ENCODE data around the gene TCEA2.

The TCEA2 gene

DNA sequence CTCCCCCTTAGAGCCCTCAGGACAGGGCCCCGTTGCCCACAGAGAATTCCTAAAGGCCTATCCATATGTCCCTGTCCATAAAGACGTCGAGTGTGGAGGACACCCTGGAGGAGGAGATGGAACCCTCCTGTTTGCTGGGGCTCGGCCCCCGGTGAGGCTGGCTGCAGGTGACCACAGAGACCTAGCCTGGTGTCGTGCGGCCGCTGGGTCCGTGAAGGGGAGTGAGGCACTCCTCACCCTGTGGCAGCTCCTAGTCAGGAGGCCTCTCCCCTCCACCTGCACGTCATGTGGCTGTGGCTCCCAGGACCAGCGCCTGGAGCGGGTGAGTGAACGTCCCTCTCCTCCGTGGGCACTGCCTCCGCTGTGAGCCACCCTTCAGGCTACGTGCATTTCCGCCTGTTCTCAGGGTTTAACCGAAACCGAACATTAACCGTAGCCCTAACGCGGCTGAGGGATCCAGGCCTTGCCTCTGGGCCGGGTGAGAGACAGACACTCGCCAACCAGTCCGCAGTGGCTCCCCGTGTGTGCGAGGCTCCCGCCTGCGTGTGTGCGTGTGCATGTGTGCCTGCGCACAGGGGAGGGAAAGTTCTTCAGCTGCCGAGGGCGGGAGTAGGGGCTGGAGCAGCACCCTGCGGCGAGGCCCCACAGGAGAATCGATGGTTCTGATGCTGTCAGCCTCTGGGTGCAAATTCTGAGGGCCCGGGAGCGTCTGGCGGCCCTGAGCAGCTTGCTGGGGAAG is 5.9 kb upstream of the TCEA2 start:
- H3K9ac ChIP-seq (ENCODE audit: low read depth in 1 of 2, low read length in 2 of 2) = no peak overlapping the region
- peaks cover 5 to 7% of the 10 kb centered on the region in 2 donors for H3K4me1 ChIP-seq (ENCODE audit: control insufficient read depth in 1 of 2, insufficient read depth in 2 of 2, low read length in 2 of 2)
- peak overlapping the region; percentile 9 to 16 for H3K4me3 ChIP-seq (ENCODE audit: low read depth in 1 of 2, low read length in 2 of 2)

DNA sequence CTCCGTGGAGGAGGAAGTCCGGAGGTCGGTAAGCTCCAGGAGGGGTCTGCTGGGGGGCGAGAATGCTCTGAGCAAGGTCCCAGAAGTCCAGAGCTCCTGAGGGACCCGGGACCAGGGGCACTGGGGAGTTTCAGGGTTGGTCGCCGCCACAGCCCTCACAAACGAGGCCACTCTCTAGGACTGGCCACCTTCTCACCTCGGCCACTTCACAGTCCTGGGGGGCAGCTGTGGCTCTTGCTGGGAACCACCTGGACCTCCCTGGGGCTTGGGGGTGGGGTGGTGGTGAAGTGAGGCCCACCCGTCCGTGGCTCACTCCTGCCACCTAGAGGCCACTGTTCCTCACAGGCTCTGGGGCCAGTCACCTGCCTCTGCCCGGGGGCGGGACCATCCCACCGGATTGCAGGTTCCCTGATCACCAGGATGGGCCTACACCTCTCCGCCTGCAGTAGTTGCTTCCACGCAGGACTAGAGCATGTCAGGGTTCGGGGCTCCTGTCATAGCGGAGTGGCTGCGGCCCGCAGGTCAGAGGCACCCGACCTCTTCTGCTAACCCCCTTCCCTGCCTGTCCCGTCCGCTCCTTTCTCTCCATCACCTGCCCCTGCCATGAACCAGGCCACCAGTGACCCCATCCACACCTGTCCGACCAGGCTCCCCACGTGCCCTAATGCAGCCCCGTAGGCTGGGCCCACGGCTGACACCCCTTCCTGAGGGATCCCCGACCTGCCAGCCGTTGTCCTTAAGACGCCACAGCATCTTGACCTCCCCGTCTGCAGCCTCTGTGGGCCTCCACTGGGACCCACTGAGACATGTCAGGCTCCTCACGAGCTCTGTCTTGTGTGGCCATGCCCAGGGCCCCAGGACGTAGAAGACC is 5.1 kb upstream of the TCEA2 start:
- Histone ChIP-seq H3K9ac (ENCODE audit: low read depth in 1 of 2, low read length in 2 of 2) (no peak overlapping the region), H3K4me3 (ENCODE audit: low read depth in 1 of 2, low read length in 2 of 2) (peak overlapping the region; percentile 9 to 16), H3K27me3 (ENCODE audit: control insufficient read depth in 1 of 2, insufficient read depth in 2 of 2, low read length in 2 of 2) (peaks cover 33 to 40% of the 10 kb centered on the region in 2 donors), H3K36me3 (ENCODE audit: control insufficient read depth in 1 of 2, insufficient read depth in 2 of 2, low read length in 2 of 2) (no peaks in the 10 kb centered on the region), H3K9me3 (ENCODE audit: control insufficient read depth in 1 of 2, low read length in 2 of 2) (no peaks in the 10 kb centered on the region), H3K27ac (ENCODE audit: low read depth, low read length) (no peak overlapping the region), H3K4me1 (ENCODE audit: control insufficient read depth in 1 of 2, insufficient read depth in 2 of 2, low read length in 2 of 2) (peaks cover 10 to 11% of the 10 kb centered on the region in 2 donors)

More for the DNA sequence above, 5.9 kb upstream of the TCEA2 start:
- Histone ChIP-seq H3K27me3 (ENCODE audit: control insufficient read depth in 1 of 2, insufficient read depth in 2 of 2, low read length in 2 of 2) (peaks cover 41 to 47% of the 10 kb centered on the region in 2 donors), H3K9me3 (ENCODE audit: control insufficient read depth in 1 of 2, low read length in 2 of 2) (no peaks in the 10 kb centered on the region), H3K27ac (ENCODE audit: low read depth, low read length) (no peak overlapping the region), H3K36me3 (ENCODE audit: control insufficient read depth in 1 of 2, insufficient read depth in 2 of 2, low read length in 2 of 2) (no peaks in the 10 kb centered on the region)

DNA sequence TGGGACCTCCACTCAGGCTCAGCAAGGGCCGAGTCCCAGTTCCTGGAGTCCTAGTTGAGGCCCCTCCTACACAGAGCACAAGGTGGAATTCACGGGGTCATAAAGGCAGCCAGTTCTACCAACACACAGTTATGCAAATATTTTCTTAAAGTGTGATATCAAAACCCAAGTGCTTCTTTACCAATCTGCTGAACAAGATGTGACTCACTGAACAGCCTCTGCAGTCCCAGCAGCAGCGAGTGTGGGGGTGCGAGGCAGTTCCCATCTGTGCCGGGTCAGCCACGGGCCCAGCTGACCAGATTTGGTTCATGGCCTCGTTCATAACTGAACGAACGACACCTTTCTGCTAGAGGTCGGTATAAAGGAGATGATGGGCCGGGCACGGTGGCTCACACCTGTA is 4.5 kb upstream of the TCEA2 start:
- Histone ChIP-seq H3K4me1 (ENCODE audit: control insufficient read depth in 1 of 2, insufficient read depth in 2 of 2, low read length in 2 of 2) (peaks cover 11 to 14% of the 10 kb centered on the region in 2 donors), H3K9ac (ENCODE audit: low read depth in 1 of 2, low read length in 2 of 2) (no peak overlapping the region), H3K27me3 (ENCODE audit: control insufficient read depth in 1 of 2, insufficient read depth in 2 of 2, low read length in 2 of 2) (peaks cover 30 to 35% of the 10 kb centered on the region in 2 donors), H3K36me3 (ENCODE audit: control insufficient read depth in 1 of 2, insufficient read depth in 2 of 2, low read length in 2 of 2) (no peaks in the 10 kb centered on the region), H3K4me3 (ENCODE audit: low read depth in 1 of 2, low read length in 2 of 2) (no peak overlapping the region), H3K27ac (ENCODE audit: low read depth, low read length) (no peak overlapping the region), H3K9me3 (ENCODE audit: control insufficient read depth in 1 of 2, low read length in 2 of 2) (no peaks in the 10 kb centered on the region)

DNA sequence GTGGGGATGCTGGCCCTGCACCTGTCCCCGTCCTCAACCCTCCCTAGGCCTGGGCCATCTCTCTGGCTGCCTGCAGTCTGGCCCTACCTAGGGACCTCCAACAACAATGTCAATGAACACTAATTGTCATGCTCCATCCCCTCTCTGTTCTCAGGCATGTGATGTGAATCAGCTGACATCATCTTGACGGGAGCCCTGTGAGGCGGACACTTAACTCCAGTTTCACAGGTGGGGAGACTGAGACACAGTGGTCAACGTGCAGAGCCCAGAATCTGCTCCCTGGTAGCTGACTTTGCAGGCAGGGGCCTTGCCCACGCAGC is 762 bp upstream of the TCEA2 start:
- Histone ChIP-seq H3K4me1 (ENCODE audit: control insufficient read depth in 1 of 2, insufficient read depth in 2 of 2, low read length in 2 of 2) (peaks cover 18 to 36% of the 10 kb centered on the region in 2 donors), H3K27me3 (ENCODE audit: control insufficient read depth in 1 of 2, insufficient read depth in 2 of 2, low read length in 2 of 2) (peaks cover 1 to 9% of the 10 kb centered on the region in 2 donors), H3K27ac (ENCODE audit: low read depth, low read length) (no peak overlapping the region), H3K9ac (ENCODE audit: low read depth in 1 of 2, low read length in 2 of 2) (peak overlapping the region; percentile 32 to 63), H3K9me3 (ENCODE audit: control insufficient read depth in 1 of 2, low read length in 2 of 2) (no peaks in the 10 kb centered on the region), H3K36me3 (ENCODE audit: control insufficient read depth in 1 of 2, insufficient read depth in 2 of 2, low read length in 2 of 2) (no peaks in the 10 kb centered on the region), H3K4me3 (ENCODE audit: low read depth in 1 of 2, low read length in 2 of 2) (peak overlapping the region; percentile 54 to 67)

DNA sequence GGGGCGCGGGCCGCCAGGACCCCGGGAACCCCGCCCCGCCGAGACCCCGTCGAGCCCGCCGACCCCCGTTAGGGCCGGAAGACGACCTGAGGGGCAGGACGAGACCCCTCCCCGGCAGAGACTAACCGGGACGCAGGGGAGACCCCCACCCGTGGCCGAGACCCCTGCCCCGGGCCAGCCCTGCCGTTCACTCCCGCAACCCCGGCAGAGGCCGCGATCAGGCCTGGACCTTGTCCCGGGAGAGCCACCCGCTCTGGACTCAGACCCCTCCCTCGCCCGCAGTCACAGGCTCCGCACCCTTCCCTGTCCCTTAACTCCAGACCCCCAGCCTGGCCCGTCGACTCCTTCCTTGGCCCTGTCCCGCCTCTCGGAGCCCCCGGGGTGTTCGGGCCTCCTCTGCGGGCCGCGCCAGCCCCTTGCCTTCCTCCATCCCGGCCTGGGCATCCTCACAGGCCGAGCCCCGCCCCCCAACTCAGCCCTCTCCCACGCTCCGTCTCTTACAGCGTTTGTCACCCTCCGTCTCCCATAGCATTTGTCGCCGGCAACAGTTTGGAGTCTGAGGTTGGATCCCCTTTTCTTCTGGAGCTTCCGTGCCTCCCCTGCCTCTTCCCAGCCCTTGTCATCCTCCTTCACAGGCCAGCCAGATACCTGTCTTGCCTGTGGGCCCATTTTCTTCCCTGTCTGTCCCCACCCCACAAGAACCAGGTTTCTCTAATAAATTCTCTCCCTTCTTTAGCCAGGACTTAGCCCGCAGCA is 569 bp downstream of the TCEA2 start:
- no peaks in the 10 kb centered on the region for H3K9me3 ChIP-seq (ENCODE audit: control insufficient read depth in 1 of 2, low read length in 2 of 2)
- peak overlapping the region; percentile 10 for H3K27ac ChIP-seq (ENCODE audit: low read depth, low read length)
- peak overlapping the region; percentile 67 to 73 for H3K4me3 ChIP-seq (ENCODE audit: low read depth in 1 of 2, low read length in 2 of 2)
- H3K27me3 ChIP-seq (ENCODE audit: control insufficient read depth in 1 of 2, insufficient read depth in 2 of 2, low read length in 2 of 2) = no peaks in the 10 kb centered on the region
- peak overlapping the region; percentile 32 to 59 for H3K9ac ChIP-seq (ENCODE audit: low read depth in 1 of 2, low read length in 2 of 2)
- H3K4me1 ChIP-seq (ENCODE audit: control insufficient read depth in 1 of 2, insufficient read depth in 2 of 2, low read length in 2 of 2) = peaks cover 14 to 33% of the 10 kb centered on the region in 2 donors
- H3K36me3 ChIP-seq (ENCODE audit: control insufficient read depth in 1 of 2, insufficient read depth in 2 of 2, low read length in 2 of 2) = no peaks in the 10 kb centered on the region

DNA sequence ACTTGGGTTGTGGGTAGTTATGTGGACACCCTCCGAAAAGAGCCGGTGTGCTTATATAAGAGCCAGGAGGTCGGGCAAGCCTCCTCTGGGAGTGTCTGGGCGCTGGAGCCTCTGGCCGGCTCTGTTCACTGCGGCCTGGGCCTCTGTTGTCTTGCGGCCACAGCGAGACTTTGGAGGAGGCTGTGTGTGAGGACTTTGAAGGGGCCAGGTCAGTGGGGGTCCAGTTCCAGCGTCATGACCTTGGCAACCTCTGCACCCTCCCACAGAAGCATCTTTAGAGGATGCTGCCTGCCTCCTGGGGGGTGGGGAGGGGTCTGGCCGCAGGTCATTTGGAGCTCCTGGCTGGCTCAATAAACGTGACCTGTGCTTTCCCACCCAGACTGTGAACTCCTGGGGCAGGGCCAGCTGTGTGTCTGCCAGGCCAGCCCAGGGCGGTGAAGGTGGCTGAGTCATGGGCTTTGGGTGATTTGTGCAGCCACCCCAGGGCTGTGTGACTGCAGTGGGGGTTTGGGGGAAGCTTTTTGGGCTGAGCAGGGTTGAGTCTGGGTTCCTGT is 1.2 kb downstream of the TCEA2 start:
- Histone ChIP-seq H3K36me3 (ENCODE audit: control insufficient read depth in 1 of 2, insufficient read depth in 2 of 2, low read length in 2 of 2) (no peaks in the 10 kb centered on the region), H3K9me3 (ENCODE audit: control insufficient read depth in 1 of 2, low read length in 2 of 2) (no peaks in the 10 kb centered on the region), H3K4me3 (ENCODE audit: low read depth in 1 of 2, low read length in 2 of 2) (peak overlapping the region in 1 of 2 donors; percentile 73), H3K27ac (ENCODE audit: low read depth, low read length) (no peak overlapping the region), H3K9ac (ENCODE audit: low read depth in 1 of 2, low read length in 2 of 2) (peak overlapping the region in 1 of 2 donors; percentile 59), H3K27me3 (ENCODE audit: control insufficient read depth in 1 of 2, insufficient read depth in 2 of 2, low read length in 2 of 2) (no peaks in the 10 kb centered on the region), H3K4me1 (ENCODE audit: control insufficient read depth in 1 of 2, insufficient read depth in 2 of 2, low read length in 2 of 2) (peaks cover 14 to 34% of the 10 kb centered on the region in 2 donors)

DNA sequence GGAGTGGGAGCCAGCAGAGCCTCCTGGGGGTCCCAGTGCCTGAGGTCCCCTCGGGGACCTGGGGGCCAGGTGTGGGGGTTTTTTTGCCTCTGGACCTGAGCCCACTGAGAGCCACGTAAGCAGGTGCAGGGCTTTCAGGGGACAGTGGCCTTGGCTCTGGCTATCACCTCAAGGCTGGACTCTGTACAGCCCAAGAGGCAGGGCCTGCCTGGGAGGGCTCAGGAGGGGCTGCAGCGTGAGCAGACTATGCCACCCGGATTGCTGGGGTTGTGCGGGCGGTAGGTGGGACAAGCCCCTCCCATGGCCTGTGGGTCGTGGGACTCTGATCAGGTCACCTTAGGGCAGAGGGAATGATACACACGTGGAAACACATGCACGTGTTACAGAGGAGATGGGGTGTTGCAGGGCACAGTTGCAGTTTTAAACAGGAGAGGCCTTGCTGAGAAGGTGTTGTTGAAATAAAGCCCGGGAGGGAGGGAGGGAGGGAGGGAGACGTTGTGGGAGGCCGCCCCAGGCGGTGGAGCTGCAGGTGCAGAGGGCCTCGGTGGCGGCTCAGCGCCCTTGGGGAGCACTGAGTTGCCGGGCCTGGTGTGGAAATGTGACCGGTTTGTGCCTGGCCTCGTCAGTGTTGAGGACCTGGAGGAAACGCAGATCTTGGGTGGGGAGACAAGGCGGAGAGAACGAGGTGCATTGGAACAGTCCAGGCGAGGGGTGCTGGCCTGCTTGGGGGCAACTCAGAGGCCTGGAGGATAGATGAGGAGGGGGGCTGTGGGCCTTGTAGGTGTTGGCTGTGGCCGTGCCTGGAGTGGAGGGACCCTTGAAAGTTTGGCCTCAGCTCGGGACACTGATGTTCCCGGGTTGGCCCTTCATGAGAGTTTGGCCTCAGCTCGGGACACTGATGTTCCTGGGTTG is 2.3 kb downstream of the TCEA2 start:
- no peaks in the 10 kb centered on the region for H3K27me3 ChIP-seq (ENCODE audit: control insufficient read depth in 1 of 2, insufficient read depth in 2 of 2, low read length in 2 of 2)
- H3K36me3 ChIP-seq (ENCODE audit: control insufficient read depth in 1 of 2, insufficient read depth in 2 of 2, low read length in 2 of 2) = no peaks in the 10 kb centered on the region
- H3K4me1 ChIP-seq (ENCODE audit: control insufficient read depth in 1 of 2, insufficient read depth in 2 of 2, low read length in 2 of 2) = peaks cover 14 to 37% of the 10 kb centered on the region in 2 donors
- no peak overlapping the region for H3K4me3 ChIP-seq (ENCODE audit: low read depth in 1 of 2, low read length in 2 of 2)
- H3K9ac ChIP-seq (ENCODE audit: low read depth in 1 of 2, low read length in 2 of 2) = no peak overlapping the region
- H3K9me3 ChIP-seq (ENCODE audit: control insufficient read depth in 1 of 2, low read length in 2 of 2) = no peaks in the 10 kb centered on the region
- no peak overlapping the region for H3K27ac ChIP-seq (ENCODE audit: low read depth, low read length)

DNA sequence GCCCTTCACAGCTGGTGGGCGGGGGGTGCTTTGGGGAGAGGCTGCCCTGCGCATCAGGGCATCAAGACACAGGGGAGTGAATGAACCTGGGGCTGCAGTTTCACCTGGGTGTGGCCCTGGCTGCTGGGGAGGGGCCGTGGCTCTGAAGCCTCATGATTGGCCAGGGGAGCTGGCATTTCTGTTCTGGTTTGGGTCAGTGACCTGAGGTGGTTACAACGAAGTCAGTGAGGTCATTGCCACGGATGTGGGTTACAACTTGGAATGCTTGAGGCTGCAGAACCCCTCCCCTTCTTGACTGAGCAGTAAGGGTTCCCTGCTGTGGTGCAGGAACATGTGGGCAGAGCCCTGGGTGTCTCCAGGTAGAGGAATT is 3.0 kb downstream of the TCEA2 start:
- H3K9me3 ChIP-seq (ENCODE audit: control insufficient read depth in 1 of 2, low read length in 2 of 2) = no peaks in the 10 kb centered on the region

DNA sequence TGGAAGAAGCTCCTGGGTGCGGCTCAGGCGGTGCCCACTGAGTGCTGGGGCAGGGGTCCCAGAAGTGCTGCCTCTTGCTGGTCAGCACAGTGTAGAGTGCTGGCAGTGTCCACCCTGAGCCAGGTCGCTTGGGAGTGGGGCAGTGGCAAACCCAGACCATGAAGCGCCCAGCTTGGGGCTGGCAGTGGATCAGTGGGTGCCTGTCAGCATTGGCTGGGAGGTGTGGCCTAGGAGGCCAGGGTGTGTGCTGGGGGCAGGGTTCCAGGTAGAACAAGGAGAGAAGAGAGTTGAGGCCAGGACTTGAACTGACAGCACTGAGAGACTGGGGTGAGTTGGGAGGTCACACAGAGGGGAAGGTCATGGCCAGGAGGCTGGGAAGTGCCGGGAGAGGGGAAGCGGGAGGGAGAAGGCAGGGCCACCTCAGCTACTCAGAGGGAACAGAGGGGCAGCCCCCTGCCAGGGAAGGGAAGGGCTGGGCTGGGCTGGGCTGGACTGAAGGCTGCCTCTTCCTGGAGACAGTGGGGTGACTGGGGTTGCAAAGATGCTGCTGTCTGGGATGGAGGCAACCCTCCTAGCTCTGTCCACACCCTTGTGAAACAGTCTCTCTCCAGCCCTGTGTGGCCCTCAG is 4.1 kb downstream of the TCEA2 start:
- Histone ChIP-seq H3K27me3 (ENCODE audit: control insufficient read depth in 1 of 2, insufficient read depth in 2 of 2, low read length in 2 of 2) (no peaks in the 10 kb centered on the region), H3K9me3 (ENCODE audit: control insufficient read depth in 1 of 2, low read length in 2 of 2) (no peaks in the 10 kb centered on the region), H3K36me3 (ENCODE audit: control insufficient read depth in 1 of 2, insufficient read depth in 2 of 2, low read length in 2 of 2) (no peaks in the 10 kb centered on the region), H3K9ac (ENCODE audit: low read depth in 1 of 2, low read length in 2 of 2) (no peak overlapping the region), H3K4me3 (ENCODE audit: low read depth in 1 of 2, low read length in 2 of 2) (no peak overlapping the region), H3K4me1 (ENCODE audit: control insufficient read depth in 1 of 2, insufficient read depth in 2 of 2, low read length in 2 of 2) (peaks cover 13 to 37% of the 10 kb centered on the region in 2 donors), H3K27ac (ENCODE audit: low read depth, low read length) (no peak overlapping the region)

More for the DNA sequence above, 3.0 kb downstream of the TCEA2 start:
- Histone ChIP-seq H3K4me1 (ENCODE audit: control insufficient read depth in 1 of 2, insufficient read depth in 2 of 2, low read length in 2 of 2) (peaks cover 14 to 37% of the 10 kb centered on the region in 2 donors), H3K27me3 (ENCODE audit: control insufficient read depth in 1 of 2, insufficient read depth in 2 of 2, low read length in 2 of 2) (no peaks in the 10 kb centered on the region), H3K36me3 (ENCODE audit: control insufficient read depth in 1 of 2, insufficient read depth in 2 of 2, low read length in 2 of 2) (no peaks in the 10 kb centered on the region), H3K9ac (ENCODE audit: low read depth in 1 of 2, low read length in 2 of 2) (no peak overlapping the region), H3K27ac (ENCODE audit: low read depth, low read length) (no peak overlapping the region), H3K4me3 (ENCODE audit: low read depth in 1 of 2, low read length in 2 of 2) (no peak overlapping the region)

Data from duodenal mucosa (tissue), 2 donors.